ENCODE data around the gene COL23A1.

GRCh38 chr5:178367736-178368120 is 222.5 kb downstream of the COL23A1 start:
- TF ChIP-seq CTCF (conservative IDR thresholded peaks at IDR 0.05; ENCODE audit: low read depth, low read length) (no peak), EZH2 (IDR thresholded peaks at IDR 0.05; ENCODE audit: low read length, unreplicated experiment) (no peak), EZH2phosphoT487 (IDR thresholded peaks at IDR 0.05; ENCODE audit: borderline replicate concordance, low read length) (no peak)

All from PC-3 (cell line).